HepG2 (cell line): Measurements from ENCODE around the gene GPR107. TPM values are rescaled to one million over a fixed set of nuclear protein-coding genes. Genes with fewer than 3 reads are reported as not detected.

Experiments
- AFF4 ChIP-seq: sonication (generic); formaldehyde crosslinking; IDR thresholded peaks from 2 replicates; pipeline ENCODE4 v1.4.0; 2020; ENCODE audit warnings: missing genetic modification reagents
- AGO2 ChIP-seq: fragments of 200-400 bp; formaldehyde crosslinking; optimal IDR thresholded peaks from 2 replicates; pipeline ENCODE3; 2017; ENCODE audit warnings: mild to moderate bottlenecking, low read depth, low read length, moderate library complexity
- BCL6 ChIP-seq: IDR thresholded peaks from 2 replicates; pipeline ENCODE4 v1.6.1; 2016; ENCODE audit warnings: missing genetic modification reagents, missing compliant biosample characterization
- DNMT1 ChIP-seq: sonication (generic); formaldehyde crosslinking; IDR thresholded peaks from 2 replicates; pipeline ENCODE4 v1.5.1; 2020; ENCODE audit warnings: mild to moderate bottlenecking, missing genetic modification reagents
- ERF ChIP-seq: IDR thresholded peaks from 2 replicates; pipeline ENCODE4 v1.6.1; 2018; ENCODE audit warnings: missing biosample characterization, missing genetic modification reagents
- FOSL1 ChIP-seq: sonication (generic); formaldehyde crosslinking; IDR thresholded peaks from 2 replicates; pipeline ENCODE4 v1.9.0; 2021; ENCODE audit warnings: missing genetic modification reagents, borderline replicate concordance
- HDAC2 ChIP-seq: sonication (generic); formaldehyde crosslinking; IDR thresholded peaks from 2 replicates; pipeline ENCODE4 v1.4.0; 2020; ENCODE audit warnings: missing genetic modification reagents
- ISL2 ChIP-seq: sonication (generic); formaldehyde crosslinking; IDR thresholded peaks from 2 replicates; pipeline ENCODE4 v1.5.0; 2020; ENCODE audit warnings: missing genetic modification reagents
- MXD4 ChIP-seq: IDR thresholded peaks from 2 replicates; pipeline ENCODE4 v1.6.1; 2016; ENCODE audit warnings: mild to moderate bottlenecking, missing biosample characterization, missing genetic modification reagents
- NCOA2 ChIP-seq: sonication (generic); formaldehyde crosslinking; IDR thresholded peaks from 2 replicates; pipeline ENCODE4 v1.8.0; 2022; ENCODE audit warnings: inconsistent platforms
- PHF21A ChIP-seq: sonication (generic); formaldehyde crosslinking; IDR thresholded peaks from 2 replicates; pipeline ENCODE4 v1.5.0; 2020; ENCODE audit warnings: mild to moderate bottlenecking, missing genetic modification reagents
- SMC3 ChIP-seq: IDR thresholded peaks from 2 replicates; pipeline ENCODE4 v1.6.1; 2011; ENCODE audit warnings: low read length, improper control_type of control experiment
- ZBTB25 ChIP-seq: IDR thresholded peaks from 2 replicates; pipeline ENCODE4 v1.6.1; 2018; ENCODE audit warnings: missing genetic modification reagents
- ZC3H13 ChIP-seq: sonication (generic); formaldehyde crosslinking; IDR thresholded peaks from 2 replicates; pipeline ENCODE4 v1.8.1; 2023; ENCODE audit warnings: mild to moderate bottlenecking, missing genetic modification reagents, moderate library complexity
- ZFP62 ChIP-seq: sonication (generic); formaldehyde crosslinking; IDR thresholded peaks from 2 replicates; pipeline ENCODE4 v1.4.0; 2020; ENCODE audit warnings: missing genetic modification reagents
- ZNF547 ChIP-seq: sonication (generic); formaldehyde crosslinking; IDR thresholded peaks from 2 replicates; pipeline ENCODE4 v1.5.1; 2020; ENCODE audit warnings: mild to moderate bottlenecking, missing genetic modification reagents
- ZNF749 ChIP-seq: sonication (generic); formaldehyde crosslinking; IDR thresholded peaks from 2 replicates; pipeline ENCODE4 v1.8.0; 2022; ENCODE audit warnings: mild to moderate bottlenecking, missing genetic modification reagents, moderate library complexity, borderline replicate concordance
- ZNF878 ChIP-seq: sonication (generic); formaldehyde crosslinking; IDR thresholded peaks from 2 replicates; pipeline ENCODE4 v1.8.1; 2023; ENCODE audit warnings: mild to moderate bottlenecking, missing genetic modification reagents, moderate library complexity
- ZNF891 ChIP-seq: sonication (generic); formaldehyde crosslinking; IDR thresholded peaks from 2 replicates; pipeline ENCODE4 v1.5.0; 2020; ENCODE audit warnings: mild to moderate bottlenecking, missing genetic modification reagents
- ZSCAN29 ChIP-seq: sonication (generic); formaldehyde crosslinking; conservative IDR thresholded peaks from 2 replicates; pipeline ENCODE4 v1.4.0; 2020; ENCODE audit warnings: mild to moderate bottlenecking, missing genetic modification reagents
- polyA plus RNA-seq, 8 experiments: library from polyadenylated mRNA; depleted of rRNA in 3 of 8; stranded (reverse) in 7 of 8; unstranded in 1 of 8; fragments of >200 nt; fragmentation: Illumina TruSeq in 4 of 8; extraction: Trizol in 4 of 8; gene quantifications; 2 replicates each; pipeline versions ENCODE4 v1.2.1 to v1.2.3, GENCODE V29; 2011 to 2016; ENCODE audit warnings: low read depth in 4 of 8, missing spikeins in 1 of 8, mixed read lengths in 1 of 8; ENCODE audit not compliant: insufficient read depth in 1 of 8
- total RNA-seq, 5 experiments: library from RNA; depleted of rRNA; stranded (reverse); fragments of >200 nt; fragmentation: Illumina TruSeq; extraction: Trizol; gene quantifications; 2 replicates each; pipeline ENCODE4 v1.2.3, GENCODE V29; 2016; ENCODE audit warnings: low read depth in 1 of 5
- TF ChIP-seq, protein P1 (sequence below): IDR thresholded peaks from 2 replicates; pipeline ENCODE4 v1.4.0; 2020; ENCODE audit warnings: mild to moderate bottlenecking, missing genetic modification reagents
- TF ChIP-seq, protein P2 (sequence below): IDR thresholded peaks from 2 replicates; pipeline ENCODE4 v1.6.1; 2016; ENCODE audit warnings: mild to moderate bottlenecking

Gene GPR107
- total and polyA plus RNA-seq, 2 of the 13 experiments (the other 11 are each of a cell fraction or from before 2014, with no cell fraction given), result 22.5 to 24.4 TPM

GRCh38 chr9:130008538-130008937, 45.2 kb upstream of the GPR107 start (continued):
- TF ChIP-seq HDAC2 (CRISPR knock-in tag) (peak; percentile 35; the same call in 1 of the 2 replicates), DNMT1 (CRISPR knock-in tag) (no peak), ZNF878 (CRISPR knock-in tag) (no peak), ZC3H13 (CRISPR knock-in tag) (no peak), ZSCAN29 (CRISPR knock-in tag) (no peak), AFF4 (no peak), ERF (CRISPR knock-in tag) (peak; percentile 58; the same call in 1 of the 2 replicates), AGO2 (no peak), SMC3 (peak; percentile 26; the same call in 1 of the 2 replicates), ISL2 (CRISPR knock-in tag) (no peak), MXD4 (no peak), ZFP62 (CRISPR knock-in tag) (no peak), ZNF749 (CRISPR knock-in tag) (no peak), ZBTB25 (CRISPR knock-in tag) (0 out of 2 replicates have a peak, but pooled peaks have one; percentile 32), PHF21A (CRISPR knock-in tag) (peak; percentile 45), BCL6 (CRISPR knock-in tag) (peak; percentile 69), FOSL1 (CRISPR knock-in tag) (no peak), ZNF891 (CRISPR knock-in tag) (no peak), ZNF547 (CRISPR knock-in tag) (no peak), NCOA2 (peak; percentile 55; the same call in 1 of the 2 replicates)
- TF ChIP-seq, protein P1, sequence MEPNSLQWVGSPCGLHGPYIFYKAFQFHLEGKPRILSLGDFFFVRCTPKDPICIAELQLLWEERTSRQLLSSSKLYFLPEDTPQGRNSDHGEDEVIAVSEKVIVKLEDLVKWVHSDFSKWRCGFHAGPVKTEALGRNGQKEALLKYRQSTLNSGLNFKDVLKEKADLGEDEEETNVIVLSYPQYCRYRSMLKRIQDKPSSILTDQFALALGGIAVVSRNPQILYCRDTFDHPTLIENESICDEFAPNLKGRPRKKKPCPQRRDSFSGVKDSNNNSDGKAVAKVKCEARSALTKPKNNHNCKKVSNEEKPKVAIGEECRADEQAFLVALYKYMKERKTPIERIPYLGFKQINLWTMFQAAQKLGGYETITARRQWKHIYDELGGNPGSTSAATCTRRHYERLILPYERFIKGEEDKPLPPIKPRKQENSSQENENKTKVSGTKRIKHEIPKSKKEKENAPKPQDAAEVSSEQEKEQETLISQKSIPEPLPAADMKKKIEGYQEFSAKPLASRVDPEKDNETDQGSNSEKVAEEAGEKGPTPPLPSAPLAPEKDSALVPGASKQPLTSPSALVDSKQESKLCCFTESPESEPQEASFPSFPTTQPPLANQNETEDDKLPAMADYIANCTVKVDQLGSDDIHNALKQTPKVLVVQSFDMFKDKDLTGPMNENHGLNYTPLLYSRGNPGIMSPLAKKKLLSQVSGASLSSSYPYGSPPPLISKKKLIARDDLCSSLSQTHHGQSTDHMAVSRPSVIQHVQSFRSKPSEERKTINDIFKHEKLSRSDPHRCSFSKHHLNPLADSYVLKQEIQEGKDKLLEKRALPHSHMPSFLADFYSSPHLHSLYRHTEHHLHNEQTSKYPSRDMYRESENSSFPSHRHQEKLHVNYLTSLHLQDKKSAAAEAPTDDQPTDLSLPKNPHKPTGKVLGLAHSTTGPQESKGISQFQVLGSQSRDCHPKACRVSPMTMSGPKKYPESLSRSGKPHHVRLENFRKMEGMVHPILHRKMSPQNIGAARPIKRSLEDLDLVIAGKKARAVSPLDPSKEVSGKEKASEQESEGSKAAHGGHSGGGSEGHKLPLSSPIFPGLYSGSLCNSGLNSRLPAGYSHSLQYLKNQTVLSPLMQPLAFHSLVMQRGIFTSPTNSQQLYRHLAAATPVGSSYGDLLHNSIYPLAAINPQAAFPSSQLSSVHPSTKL (CRISPR knock-in tag), result peak; percentile 81
- TF ChIP-seq, protein P2, sequence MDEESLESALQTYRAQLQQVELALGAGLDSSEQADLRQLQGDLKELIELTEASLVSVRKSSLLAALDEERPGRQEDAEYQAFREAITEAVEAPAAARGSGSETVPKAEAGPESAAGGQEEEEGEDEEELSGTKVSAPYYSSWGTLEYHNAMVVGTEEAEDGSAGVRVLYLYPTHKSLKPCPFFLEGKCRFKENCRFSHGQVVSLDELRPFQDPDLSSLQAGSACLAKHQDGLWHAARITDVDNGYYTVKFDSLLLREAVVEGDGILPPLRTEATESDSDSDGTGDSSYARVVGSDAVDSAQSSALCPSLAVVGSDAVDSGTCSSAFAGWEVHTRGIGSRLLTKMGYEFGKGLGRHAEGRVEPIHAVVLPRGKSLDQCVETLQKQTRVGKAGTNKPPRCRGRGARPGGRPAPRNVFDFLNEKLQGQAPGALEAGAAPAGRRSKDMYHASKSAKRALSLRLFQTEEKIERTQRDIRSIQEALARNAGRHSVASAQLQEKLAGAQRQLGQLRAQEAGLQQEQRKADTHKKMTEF, result peak; percentile 38; the same call in 1 of the 2 replicates
